CD4-positive, CD25-positive, alpha-beta regulatory T cell (primary cell): ENCODE data around the gene OPCML. TPM values are rescaled to one million over a fixed set of nuclear protein-coding genes. Genes with fewer than 3 reads are reported as not detected.
A peak's percentile ranks its signal among the peaks of the same experiment; 100 is the strongest.

Source experiments
- ATAC-seq, 2 donors: fragments of 150-1000 bp; cut with Tn5 transposase; one replicate each; pipeline ENCODE4 v1.10.0; 2021; ENCODE audit warnings: low read depth in 2 of 2, moderate number of reproducible peaks in 2 of 2, moderate library complexity in 1 of 2
- DNase-seq, 3 donors: peaks; one replicate each; pipeline versions ENCODE4 v3.0.0 to v3.0.0-alpha.2; 2012 to 2022; ENCODE audit warnings: mixed read lengths in 1 of 3
- H3K27ac ChIP-seq: one replicate; pipeline ENCODE4 v1.7.0; 2013; ENCODE audit warnings: mild to moderate bottlenecking, low read length; ENCODE audit not compliant: insufficient read depth, poor library complexity, severe bottlenecking
- H3K27me3 ChIP-seq: one replicate; pipeline ENCODE4 v1.7.0; 2013; ENCODE audit warnings: low read length; ENCODE audit not compliant: control insufficient read depth, insufficient read depth
- H3K36me3 ChIP-seq: one replicate; pipeline ENCODE4 v1.7.0; 2013; ENCODE audit warnings: mild to moderate bottlenecking, low read length, moderate library complexity; ENCODE audit not compliant: control insufficient read depth, insufficient read depth
- H3K4me1 ChIP-seq: 2 replicates; pipeline ENCODE4 v1.7.0; 2013; ENCODE audit warnings: mild to moderate bottlenecking, low read length; ENCODE audit not compliant: insufficient read depth, control insufficient read depth, poor library complexity, severe bottlenecking
- H3K4me3 ChIP-seq: one replicate; pipeline ENCODE4 v1.7.0; 2013; ENCODE audit warnings: low read depth, mild to moderate bottlenecking, low read length, moderate library complexity
- H3K9me3 ChIP-seq, 2 experiments: 1 replicate in 1 of 2; 2 replicates in 1 of 2; pipeline ENCODE4 v1.7.0; 2013; ENCODE audit warnings: low read length in 2 of 2, mild to moderate bottlenecking in 1 of 2, moderate library complexity in 1 of 2; ENCODE audit not compliant: control insufficient read depth in 2 of 2
- H3K27ac Mint-ChIP-seq, 3 donors: one replicate each; pipeline ENCODE4 v1.8.0; 2020 to 2022; ENCODE audit warnings: mild to moderate bottlenecking in 3 of 3, mixed read lengths in 3 of 3, moderate library complexity in 2 of 3
- H3K27me3 Mint-ChIP-seq: one replicate; pipeline ENCODE4 v1.8.0; 2022; ENCODE audit warnings: mild to moderate bottlenecking, mixed read lengths
- H3K36me3 Mint-ChIP-seq: one replicate; pipeline ENCODE4 v1.8.0; 2020; ENCODE audit warnings: mixed read lengths
- H3K4me1 Mint-ChIP-seq, 4 donors: one replicate each; pipeline ENCODE4 v1.8.0; 2020 to 2022; ENCODE audit warnings: mixed read lengths in 4 of 4, mild to moderate bottlenecking in 1 of 4
- H3K4me3 Mint-ChIP-seq, 4 donors: one replicate each; pipeline ENCODE4 v1.8.0; 2020 to 2022; ENCODE audit warnings: mild to moderate bottlenecking in 4 of 4, mixed read lengths in 4 of 4, moderate library complexity in 3 of 4
- H3K9me3 Mint-ChIP-seq, 7 donors: one replicate each; pipeline ENCODE4 v1.8.0; 2020 to 2022; ENCODE audit warnings: mixed read lengths in 7 of 7, mild to moderate bottlenecking in 3 of 7, moderate library complexity in 2 of 7
- polyA plus RNA-seq, 4 donors: library from polyadenylated mRNA; unstranded; fragments of 300-500 nt; fragmentation: Illumina TruSeq; gene quantifications; one replicate each; pipeline ENCODE4 v1.2.3, GENCODE V29; 2021
- total RNA-seq: library from RNA; stranded (reverse); gene quantifications from one replicate; pipeline ENCODE4 v1.2.3, GENCODE V29; 2022

The OPCML gene
- total RNA-seq (not detected), polyA plus RNA-seq (not detected)

- Mint-ChIP-seq H3K4me3 (no peak within 1 kb of the TSS), H3K27me3 (peaks cover 17% of the 10 kb centered on the region), H3K27ac (no peak within 1 kb of the TSS), H3K9me3 (peaks cover 0 to 5% (median 0%) of the 10 kb centered on the region in 7 donors), H3K4me1 (no peaks in the 10 kb centered on the region), H3K36me3 (no peaks in the 10 kb centered on the region)
- Histone ChIP-seq H3K27me3 (peaks cover 4% of the 10 kb centered on the region), H3K4me3 (no peak within 1 kb of the TSS), H3K36me3 (no peaks in the 10 kb centered on the region), H3K4me1 (no peaks in the 10 kb centered on the region), H3K9me3 (no peaks in the 10 kb centered on the region), H3K27ac (no peak within 1 kb of the TSS)
- no peak for ATAC-seq
- DNase-seq = no peak
These were observed at the start of gene OPCML for GRCh38 chr11:133531971-133532651. Gene OPCML (minus strand): TSS chr11:133532501.

GRCh38 chr11:133581091-133581490 lies 48.8 kb upstream of the OPCML start:
- no peak overlapping the region for H3K4me3 Mint-ChIP-seq
- Histone ChIP-seq H3K9me3 (no peaks in the 10 kb centered on the region), H3K4me3 (no peak overlapping the region), H3K4me1 (no peaks in the 10 kb centered on the region), H3K27ac (no peak overlapping the region), H3K27me3 (no peaks in the 10 kb centered on the region), H3K36me3 (no peaks in the 10 kb centered on the region)
- H3K4me1 Mint-ChIP-seq = no peaks in the 10 kb centered on the region
- H3K36me3 Mint-ChIP-seq = no peaks in the 10 kb centered on the region
- peaks cover 8% of the 10 kb centered on the region for H3K27me3 Mint-ChIP-seq
- DNase-seq (no peak), ATAC-seq (no peak)
- no peak overlapping the region for H3K27ac Mint-ChIP-seq
- peaks cover 0 to 9% (median 0%) of the 10 kb centered on the region in 7 donors for H3K9me3 Mint-ChIP-seq

- no peak for ATAC-seq
- H3K27me3 Mint-ChIP-seq = peaks cover 12% of the 10 kb centered on the region
- no peak for DNase-seq
- H3K4me1 Mint-ChIP-seq = no peaks in the 10 kb centered on the region
- H3K27ac Mint-ChIP-seq = no peak overlapping the region
- Histone ChIP-seq H3K9me3 (no peaks in the 10 kb centered on the region), H3K4me1 (no peaks in the 10 kb centered on the region), H3K4me3 (no peak overlapping the region), H3K27ac (no peak overlapping the region), H3K36me3 (no peaks in the 10 kb centered on the region), H3K27me3 (no peaks in the 10 kb centered on the region)
- no peaks in the 10 kb centered on the region for H3K36me3 Mint-ChIP-seq
- peaks cover 0 to 7% (median 4%) of the 10 kb centered on the region in 7 donors for H3K9me3 Mint-ChIP-seq
- H3K4me3 Mint-ChIP-seq = no peak overlapping the region
These were observed 47.1 kb upstream of the OPCML start for GRCh38 chr11:133579165-133580031.

- Mint-ChIP-seq H3K27ac (no peak overlapping the region), H3K4me1 (no peaks in the 10 kb centered on the region), H3K4me3 (peak overlapping the region in 1 of 4 donors; percentile 27), H3K9me3 (peaks cover 0 to 7% (median 4%) of the 10 kb centered on the region in 7 donors), H3K36me3 (no peaks in the 10 kb centered on the region), H3K27me3 (peaks cover 17% of the 10 kb centered on the region)
- ATAC-seq = no peak
- Histone ChIP-seq H3K27ac (no peak overlapping the region), H3K27me3 (no peaks in the 10 kb centered on the region), H3K9me3 (no peaks in the 10 kb centered on the region), H3K4me3 (no peak overlapping the region), H3K36me3 (no peaks in the 10 kb centered on the region), H3K4me1 (no peaks in the 10 kb centered on the region)
- no peak for DNase-seq
These were observed 45.1 kb upstream of the OPCML start for GRCh38 chr11:133577403-133577802.

GRCh38 chr11:133576351-133576750 lies 44.0 kb upstream of the OPCML start:
- ATAC-seq (no peak), DNase-seq (no peak)
- H3K4me1 Mint-ChIP-seq = no peaks in the 10 kb centered on the region
- no peak overlapping the region for H3K4me3 ChIP-seq
- no peaks in the 10 kb centered on the region for H3K36me3 Mint-ChIP-seq
- H3K9me3 ChIP-seq = no peaks in the 10 kb centered on the region
- no peaks in the 10 kb centered on the region for H3K36me3 ChIP-seq
- H3K27me3 ChIP-seq = no peaks in the 10 kb centered on the region
- H3K27ac ChIP-seq = no peak overlapping the region
- H3K4me3 Mint-ChIP-seq = peak overlapping the region in 1 of 4 donors; percentile 18
- no peaks in the 10 kb centered on the region for H3K4me1 ChIP-seq
- peaks cover 13% of the 10 kb centered on the region for H3K27me3 Mint-ChIP-seq
- peaks cover 0 to 7% (median 4%) of the 10 kb centered on the region in 7 donors for H3K9me3 Mint-ChIP-seq
- no peak overlapping the region for H3K27ac Mint-ChIP-seq

GRCh38 chr11:133573081-133573480 lies 40.8 kb upstream of the OPCML start:
- no peak overlapping the region for H3K4me3 ChIP-seq
- ATAC-seq (no peak), DNase-seq (no peak)
- H3K27ac Mint-ChIP-seq = no peak overlapping the region
- H3K4me3 Mint-ChIP-seq = peak overlapping the region in 1 of 4 donors; percentile 22
- no peaks in the 10 kb centered on the region for H3K27me3 ChIP-seq
- H3K9me3 Mint-ChIP-seq = peaks cover 0 to 7% (median 3%) of the 10 kb centered on the region in 7 donors
- no peaks in the 10 kb centered on the region for H3K36me3 Mint-ChIP-seq
- no peaks in the 10 kb centered on the region for H3K36me3 ChIP-seq
- H3K9me3 ChIP-seq = no peaks in the 10 kb centered on the region
- H3K4me1 ChIP-seq = no peaks in the 10 kb centered on the region
- H3K27ac ChIP-seq = no peak overlapping the region
- H3K27me3 Mint-ChIP-seq = peaks cover 13% of the 10 kb centered on the region
- no peaks in the 10 kb centered on the region for H3K4me1 Mint-ChIP-seq

- H3K4me1 ChIP-seq = no peaks in the 10 kb centered on the region
- H3K9me3 ChIP-seq = no peaks in the 10 kb centered on the region
- Mint-ChIP-seq H3K27me3 (peaks cover 5% of the 10 kb centered on the region), H3K36me3 (no peaks in the 10 kb centered on the region), H3K27ac (no peak overlapping the region), H3K4me1 (no peaks in the 10 kb centered on the region), H3K4me3 (no peak overlapping the region), H3K9me3 (peaks cover 0 to 2% (median 0%) of the 10 kb centered on the region in 7 donors)
- H3K4me3 ChIP-seq = no peak overlapping the region
- no peaks in the 10 kb centered on the region for H3K36me3 ChIP-seq
- DNase-seq = no peak
- H3K27ac ChIP-seq = no peak overlapping the region
- H3K27me3 ChIP-seq = no peaks in the 10 kb centered on the region
- ATAC-seq = no peak
These were observed 38.1 kb upstream of the OPCML start for GRCh38 chr11:133570376-133570775.
